Measurements from ENCODE around the gene PPM1H. TPM values are rescaled to one million over a fixed set of nuclear protein-coding genes. Genes with fewer than 3 reads are reported as not detected.

The PPM1H gene
- total and polyA plus RNA-seq, 2 donors (not counting 1 experiment from before 2014, with no cell fraction given), result 0.01 TPM; not detected in 1

GRCh38 chr12:62891805-62892549, 43.0 kb downstream of the PPM1H start:
- Histone ChIP-seq H3K9ac (ENCODE audit: low read length) (no peak overlapping the region), H3K27me3 (replicated peaks in 1 of 4; ENCODE audit: control extremely low read depth in 1 of 4, control insufficient read depth in 3 of 4, insufficient read depth in 4 of 4, low read length in 3 of 4) (peaks cover 0 to 4% (median 0%) of the 10 kb centered on the region in 4 experiments), H2AFZ (ENCODE audit: insufficient read depth, low read depth, low read length, poor library complexity, severe bottlenecking) (no peak overlapping the region), H3K36me3 (replicated peaks in 1 of 2; ENCODE audit: control extremely low read depth in 1 of 2, control insufficient read depth in 1 of 2, extremely low read depth in 1 of 2, insufficient read depth in 2 of 2, low read length in 1 of 2) (no peaks in the 10 kb centered on the region), H3K4me3 (ENCODE audit: control extremely low read depth in 1 of 5, extremely low read depth in 1 of 5, insufficient read depth in 1 of 5, low read depth in 2 of 5, low read length in 4 of 5) (no peak overlapping the region), H3K79me2 (ENCODE audit: control insufficient read depth, insufficient read depth, low read length) (no peaks in the 10 kb centered on the region), H3K9me3 (ENCODE audit: control extremely low read depth in 1 of 3, control insufficient read depth in 2 of 3, insufficient read depth in 1 of 3, low read length in 2 of 3) (no peaks in the 10 kb centered on the region), H3K4me1 (ENCODE audit: control insufficient read depth in 2 of 2, insufficient read depth in 2 of 2, low read length in 2 of 2) (no peaks in the 10 kb centered on the region), H3K27ac (ENCODE audit: low read length in 2 of 2) (no peak overlapping the region), H3K4me2 (replicated peaks; ENCODE audit: low read depth, low read length, poor library complexity, severe bottlenecking) (no peak overlapping the region), H4K20me1 (ENCODE audit: control insufficient read depth, insufficient read depth, low read length, poor library complexity, severe bottlenecking) (no peaks in the 10 kb centered on the region)
- Mint-ChIP-seq H3K4me3 (no peak overlapping the region), H3K27me3 (no peaks in the 10 kb centered on the region), H3K4me1 (no peaks in the 10 kb centered on the region), H3K9me3 (ENCODE audit: insufficient read depth) (no peaks in the 10 kb centered on the region), H3K27ac (no peak overlapping the region)
- POLR2A ChIA-PET, result no interaction called here
- intact Hi-C loops (cut with micrococcal nuclease), result no loop called here
- CTCF ChIA-PET, result no interaction called here
- TF ChIP-seq EZH2 (IDR thresholded peaks at IDR 0.05; ENCODE audit: borderline replicate concordance, insufficient read depth, low read depth, low read length, poor library complexity, severe bottlenecking), result no peak
- no peak for TF ChIP-seq CTCF (IDR thresholded peaks at IDR 0.05)
- no peak for DNase-seq
- WGBS (ENCODE audit: insufficient coverage), result 78% methylated on average over 2 of the region's 5 CpGs
- no peak for ATAC-seq (ENCODE audit: low read depth)

GRCh38 chr12:62888454-62889110, 46.4 kb downstream of the PPM1H start:
- H4K20me1 ChIP-seq (ENCODE audit: control insufficient read depth, insufficient read depth, low read length, poor library complexity, severe bottlenecking), result no peaks in the 10 kb centered on the region
- peaks cover 2% of the 10 kb centered on the region for H3K9me3 Mint-ChIP-seq (ENCODE audit: insufficient read depth)
- DNase-seq, result no peak
- TF ChIP-seq CTCF (IDR thresholded peaks at IDR 0.05), result no peak
- TF ChIP-seq EZH2 (IDR thresholded peaks at IDR 0.05; ENCODE audit: borderline replicate concordance, insufficient read depth, low read depth, low read length, poor library complexity, severe bottlenecking), result no peak
- ChIA-PET CTCF (no interaction called here), POLR2A (no interaction called here)
- no peak overlapping the region for H3K27ac Mint-ChIP-seq
- H3K36me3 ChIP-seq (replicated peaks in 1 of 2; ENCODE audit: control extremely low read depth in 1 of 2, control insufficient read depth in 1 of 2, extremely low read depth in 1 of 2, insufficient read depth in 2 of 2, low read length in 1 of 2), result no peaks in the 10 kb centered on the region
- H3K4me1 Mint-ChIP-seq, result no peaks in the 10 kb centered on the region
- H3K4me3 ChIP-seq (ENCODE audit: control extremely low read depth in 1 of 5, extremely low read depth in 1 of 5, insufficient read depth in 1 of 5, low read depth in 2 of 5, low read length in 4 of 5), result no peak overlapping the region
- H2AFZ ChIP-seq (ENCODE audit: insufficient read depth, low read depth, low read length, poor library complexity, severe bottlenecking), result no peak overlapping the region
- no peak overlapping the region for H3K9ac ChIP-seq (ENCODE audit: low read length)
- no CpG with 5 or more reads among the region's 6 CpGs for WGBS (ENCODE audit: insufficient coverage)
- no peak overlapping the region for H3K4me2 ChIP-seq (replicated peaks; ENCODE audit: low read depth, low read length, poor library complexity, severe bottlenecking)
- H3K4me3 Mint-ChIP-seq, result no peak overlapping the region
- H3K4me1 ChIP-seq (ENCODE audit: control insufficient read depth in 2 of 2, insufficient read depth in 2 of 2, low read length in 2 of 2), result no peaks in the 10 kb centered on the region
- no peaks in the 10 kb centered on the region for H3K9me3 ChIP-seq (ENCODE audit: control extremely low read depth in 1 of 3, control insufficient read depth in 2 of 3, insufficient read depth in 1 of 3, low read length in 2 of 3)
- no peaks in the 10 kb centered on the region for H3K27me3 Mint-ChIP-seq
- no peaks in the 10 kb centered on the region for H3K79me2 ChIP-seq (ENCODE audit: control insufficient read depth, insufficient read depth, low read length)
- H3K27ac ChIP-seq (ENCODE audit: low read length in 2 of 2), result no peak overlapping the region
- H3K27me3 ChIP-seq (replicated peaks in 1 of 4; ENCODE audit: control extremely low read depth in 1 of 4, control insufficient read depth in 3 of 4, insufficient read depth in 4 of 4, low read length in 3 of 4), result no peaks in the 10 kb centered on the region
- intact Hi-C loops (cut with micrococcal nuclease), result no loop called here
- ATAC-seq (ENCODE audit: low read depth), result no peak

Data from B cell (primary cell).